NB4 (cell line): ENCODE measurements around the gene FUBP3.

Experiments
- DNase-seq: peaks from one replicate; pipeline ENCODE4 v3.0.0; 2010; ENCODE audit warnings: low read depth
- H3K4me3 ChIP-seq: one replicate; pipeline ENCODE4 v1.5.1; 2011; ENCODE audit warnings: mild to moderate bottlenecking, low read depth, low read length, moderate library complexity
- CTCF ChIP-seq: IDR thresholded peaks from one replicate; pipeline ENCODE4 v1.5.1; 2012; ENCODE audit warnings: low read depth, low read length
- MYC ChIP-seq: IDR thresholded peaks from 2 replicates; pipeline ENCODE4 v1.6.1; 2011; ENCODE audit warnings: low read depth, low read length
- POLR2A ChIP-seq: IDR thresholded peaks from 2 replicates; pipeline ENCODE4 v1.6.1; 2011; ENCODE audit warnings: mild to moderate bottlenecking; ENCODE audit not compliant: insufficient read length; ENCODE audit errors: extremely low read depth
- TF ChIP-seq, protein P1 (sequence below): IDR thresholded peaks from 2 replicates; pipeline ENCODE4 v1.6.1; 2011; ENCODE audit warnings: low read depth, low read length

The FUBP3 gene

DNA sequence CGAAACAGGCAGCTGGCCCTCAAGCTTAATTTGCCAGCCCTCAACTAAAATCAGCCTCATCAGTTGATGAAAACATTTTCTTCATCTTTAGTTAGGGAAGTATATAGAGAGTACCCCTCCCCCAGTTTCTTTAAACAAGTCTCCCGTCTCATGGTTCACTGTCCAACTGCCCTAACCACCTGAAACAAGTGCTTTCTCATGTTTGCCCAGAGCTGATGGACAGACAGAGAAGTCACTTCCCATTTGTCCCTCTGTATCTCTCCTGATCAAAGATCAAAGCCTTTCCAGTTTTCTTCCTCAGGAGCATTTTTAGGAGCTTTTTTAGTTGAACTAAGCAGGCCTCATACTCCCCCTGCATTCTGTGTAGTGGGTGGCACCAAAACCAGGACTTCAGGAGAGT is 21.7 kb downstream of the FUBP3 start:
- H3K4me3 ChIP-seq: no peak overlapping the region
- no peak for DNase-seq
- TF ChIP-seq, protein P1, sequence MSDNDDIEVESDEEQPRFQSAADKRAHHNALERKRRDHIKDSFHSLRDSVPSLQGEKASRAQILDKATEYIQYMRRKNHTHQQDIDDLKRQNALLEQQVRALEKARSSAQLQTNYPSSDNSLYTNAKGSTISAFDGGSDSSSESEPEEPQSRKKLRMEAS: no peak
- TF ChIP-seq MYC (no peak), POLR2A (no peak), CTCF (no peak)

- no peak for TF ChIP-seq POLR2A
- TF ChIP-seq CTCF: no peak
- TF ChIP-seq MYC: no peak
- TF ChIP-seq, protein P1: no peak
- H3K4me3 ChIP-seq: no peak overlapping the region
- no peak for DNase-seq
Observed at GRCh38 chr9:130604295-130604694, 24.9 kb downstream of the FUBP3 start.

- no peak overlapping the region for H3K4me3 ChIP-seq
- no peak for DNase-seq
- TF ChIP-seq POLR2A (no peak), MYC (no peak), CTCF (no peak)
- TF ChIP-seq, protein P1: no peak
Observed at GRCh38 chr9:130606887-130607600, 27.7 kb downstream of the FUBP3 start.

- no peak overlapping the region for H3K4me3 ChIP-seq
- TF ChIP-seq, protein P1: no peak
- TF ChIP-seq MYC: no peak
- no peak for TF ChIP-seq POLR2A
- TF ChIP-seq CTCF: no peak
- DNase-seq: no peak
Observed at GRCh38 chr9:130607640-130608420, 28.5 kb downstream of the FUBP3 start.

DNA sequence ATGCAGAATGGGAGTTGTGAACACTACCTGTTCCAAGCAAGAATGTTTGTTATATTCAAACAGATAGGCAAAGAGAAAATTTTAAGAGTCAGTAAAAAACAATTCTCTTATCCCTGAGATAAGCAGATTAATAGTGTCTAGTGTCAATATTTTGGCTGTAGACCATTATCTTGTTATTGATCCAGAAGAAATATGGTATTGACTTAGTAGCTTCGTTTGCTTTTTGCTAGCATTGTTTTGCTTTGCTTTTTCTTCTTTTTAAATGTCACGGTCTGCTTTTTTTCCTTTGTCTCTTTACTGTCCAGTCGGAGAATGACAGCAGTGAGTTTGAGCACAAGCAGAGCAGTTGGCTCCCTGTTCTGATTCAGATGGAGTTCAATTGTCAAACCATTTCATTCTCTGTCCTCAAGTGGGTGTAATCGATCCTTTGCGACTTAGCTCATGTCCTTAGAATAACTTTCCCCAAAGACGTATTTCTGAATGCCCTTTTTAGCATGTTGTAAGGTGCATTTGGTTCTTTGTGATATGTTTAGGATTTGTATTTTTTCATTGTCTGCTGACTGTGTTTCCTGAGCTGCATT is 29.3 kb downstream of the FUBP3 start:
- TF ChIP-seq MYC (no peak), POLR2A (no peak), CTCF (no peak)
- TF ChIP-seq, protein P1: no peak
- no peak overlapping the region for H3K4me3 ChIP-seq
- no peak for DNase-seq
